ENCODE results near the gene DTYMK.

DNA sequence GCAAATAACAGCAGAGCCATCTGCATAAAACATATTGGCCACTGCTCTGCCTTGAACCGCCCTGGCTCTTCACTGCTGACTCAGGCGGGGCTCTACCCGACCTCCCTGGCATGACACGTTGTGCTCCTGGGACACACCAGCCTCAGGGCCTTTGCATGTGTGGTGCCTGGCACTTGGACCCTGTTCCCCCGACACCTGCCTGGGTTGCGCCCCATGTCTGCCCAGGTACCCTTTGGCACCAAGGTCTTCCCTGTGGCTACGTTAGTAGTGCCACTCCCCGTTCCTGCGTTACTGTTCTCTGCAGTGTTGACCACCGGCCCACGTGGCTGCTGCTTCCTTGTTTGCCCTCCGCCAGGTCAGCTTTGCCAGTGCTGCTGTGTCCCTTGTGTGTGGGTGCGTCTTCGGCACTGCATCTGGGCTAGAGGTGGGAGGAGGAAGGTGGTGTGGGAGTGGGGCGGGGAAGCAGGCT is 28.8 kb downstream of the DTYMK start:
- no peak for TF ChIP-seq ESRRA (IDR thresholded peaks at IDR 0.05; ENCODE audit: borderline replicate concordance, low read length)
- TF ChIP-seq POLR2A (IDR thresholded peaks at IDR 0.05; ENCODE audit: low read length), result no peak
- TF ChIP-seq CTCF (IDR thresholded peaks at IDR 0.05), result no peak
- no peak for TF ChIP-seq USF2 (IDR thresholded peaks at IDR 0.05)

Measured in A549 (cell line).